GM21526 (cell line): ENCODE data around the gene PLXNB3.
"Not testable (repeated sequence)": the region's sequence is repeated elsewhere in the genome, so short reads cannot be mapped to it uniquely, and the experiment has no call there.

Source experiments
- ATAC-seq: cut with Tn5 transposase; IDR thresholded peaks from one replicate; pipeline ENCODE4 v1.9.1; 2021; ENCODE audit warnings: moderate library complexity; ENCODE audit not compliant: unreplicated experiment, low FRiP score

Gene PLXNB3

GRCh38 chrX:153806999-153807575, 43.0 kb downstream of the PLXNB3 start:
- no peak for ATAC-seq

- ATAC-seq = no peak
Measured at GRCh38 chrX:153807976-153808375, 43.9 kb downstream of the PLXNB3 start.

- ATAC-seq = no peak
Measured at GRCh38 chrX:153812220-153812619, 48.2 kb downstream of the PLXNB3 start.

- no peak for ATAC-seq
Measured at GRCh38 chrX:153813161-153813560, 49.1 kb downstream of the PLXNB3 start.

- ATAC-seq = no peak
Measured at GRCh38 chrX:153814591-153815315, 50.7 kb downstream of the PLXNB3 start.

- ATAC-seq = no peak
Measured at GRCh38 chrX:153816831-153817690, 53.0 kb downstream of the PLXNB3 start.

GRCh38 chrX:153818064-153818463, 54.0 kb downstream of the PLXNB3 start:
- not testable (repeated sequence) for ATAC-seq

- no peak for ATAC-seq
Measured at GRCh38 chrX:153818571-153819383, 54.7 kb downstream of the PLXNB3 start.

- ATAC-seq = no peak
Measured at GRCh38 chrX:153819384-153820040, 55.5 kb downstream of the PLXNB3 start.

- no peak for ATAC-seq
Measured at GRCh38 chrX:153820601-153821000, 56.6 kb downstream of the PLXNB3 start.

GRCh38 chrX:153821066-153821465, 57.0 kb downstream of the PLXNB3 start:
- ATAC-seq = no peak

GRCh38 chrX:153824348-153824747, 60.3 kb downstream of the PLXNB3 start:
- ATAC-seq = no peak

- no peak for ATAC-seq
Measured at GRCh38 chrX:153825042-153825441, 61.0 kb downstream of the PLXNB3 start.
